B cell (primary cell): ENCODE results near the gene WDR64.
"Not testable (repeated sequence)": the region's sequence is repeated elsewhere in the genome, so short reads cannot be mapped to it uniquely, and the experiment has no call there.

Source experiments
- CTCF ChIP-seq: fragments of 200-600 bp; IDR thresholded peaks from one replicate; pipeline ENCODE4 v1.8.0; 2022; ENCODE audit warnings: antibody characterized with exemption, mild to moderate bottlenecking
- EZH2 ChIP-seq: IDR thresholded peaks from 2 replicates; pipeline ENCODE4 v1.6.1; 2012; ENCODE audit warnings: borderline replicate concordance, low read depth, mild to moderate bottlenecking, moderate library complexity, low read length; ENCODE audit not compliant: insufficient read depth, poor library complexity, severe bottlenecking

- TF ChIP-seq CTCF, EZH2: not testable (repeated sequence)
These were observed 29.9 kb downstream of the WDR64 start for GRCh38 chr1:241681861-241682448.
